ENCODE results near the gene MZF1. TPM values are rescaled to one million over a fixed set of nuclear protein-coding genes. Genes with fewer than 3 reads are reported as not detected.
"Not testable (repeated sequence)": the region's sequence is repeated elsewhere in the genome, so short reads cannot be mapped to it uniquely, and the experiment has no call there.

MZF1 gene
- total RNA-seq, 1 donor from 2014 or later: 44.3 TPM

DNA sequence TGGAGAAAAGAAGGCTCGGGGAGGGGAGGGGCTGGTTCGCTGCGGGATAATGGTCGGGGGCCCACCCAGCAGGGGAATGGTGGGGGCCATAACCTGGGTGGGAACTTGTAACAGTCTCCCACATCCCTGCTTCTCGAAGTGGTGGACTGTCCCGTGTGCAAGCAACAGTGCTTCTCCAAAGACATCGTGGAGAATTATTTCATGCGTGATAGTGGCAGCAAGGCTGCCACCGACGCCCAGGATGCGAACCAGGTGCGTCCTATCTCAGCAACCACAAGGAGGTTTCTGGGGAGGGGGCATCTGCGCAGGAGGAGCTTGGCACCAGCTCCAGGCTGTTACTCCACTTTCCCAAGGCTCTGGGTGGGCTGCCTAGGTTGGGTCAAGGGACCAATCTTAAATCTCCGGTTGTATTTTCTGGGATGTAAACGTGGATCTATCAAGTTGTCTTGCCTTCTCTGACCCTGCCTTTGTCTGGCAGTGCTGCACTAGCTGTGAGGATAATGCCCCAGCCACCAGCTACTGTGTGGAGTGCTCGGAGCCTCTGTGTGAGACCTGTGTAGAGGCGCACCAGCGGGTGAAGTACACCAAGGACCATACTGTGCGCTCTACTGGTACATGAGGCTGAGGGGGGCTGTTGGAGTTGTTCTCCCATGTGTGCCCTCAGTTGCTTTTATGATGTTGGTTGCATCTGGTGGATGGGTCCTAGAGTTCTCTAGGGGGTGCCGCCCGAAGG, 27.7 kb downstream of the MZF1 start:
- peaks cover 15% of the 10 kb centered on the region for H3K4me1 ChIP-seq
- H3K36me3 ChIP-seq: peaks cover 49% of the 10 kb centered on the region
- peak overlapping the region; percentile 47 for H3K27ac ChIP-seq
- DNase-seq (no peak), ATAC-seq (no peak)
- no peaks in the 10 kb centered on the region for H3K9me3 ChIP-seq
- H3K27me3 ChIP-seq: no peaks in the 10 kb centered on the region
- intact Hi-C loops (cut with DNase I): no loop called here
- peak overlapping the region; percentile 90 for H3K4me3 ChIP-seq
- TF ChIP-seq, protein P1, sequence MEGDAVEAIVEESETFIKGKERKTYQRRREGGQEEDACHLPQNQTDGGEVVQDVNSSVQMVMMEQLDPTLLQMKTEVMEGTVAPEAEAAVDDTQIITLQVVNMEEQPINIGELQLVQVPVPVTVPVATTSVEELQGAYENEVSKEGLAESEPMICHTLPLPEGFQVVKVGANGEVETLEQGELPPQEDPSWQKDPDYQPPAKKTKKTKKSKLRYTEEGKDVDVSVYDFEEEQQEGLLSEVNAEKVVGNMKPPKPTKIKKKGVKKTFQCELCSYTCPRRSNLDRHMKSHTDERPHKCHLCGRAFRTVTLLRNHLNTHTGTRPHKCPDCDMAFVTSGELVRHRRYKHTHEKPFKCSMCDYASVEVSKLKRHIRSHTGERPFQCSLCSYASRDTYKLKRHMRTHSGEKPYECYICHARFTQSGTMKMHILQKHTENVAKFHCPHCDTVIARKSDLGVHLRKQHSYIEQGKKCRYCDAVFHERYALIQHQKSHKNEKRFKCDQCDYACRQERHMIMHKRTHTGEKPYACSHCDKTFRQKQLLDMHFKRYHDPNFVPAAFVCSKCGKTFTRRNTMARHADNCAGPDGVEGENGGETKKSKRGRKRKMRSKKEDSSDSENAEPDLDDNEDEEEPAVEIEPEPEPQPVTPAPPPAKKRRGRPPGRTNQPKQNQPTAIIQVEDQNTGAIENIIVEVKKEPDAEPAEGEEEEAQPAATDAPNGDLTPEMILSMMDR (IDR thresholded peaks at IDR 0.05): no peak

DNA sequence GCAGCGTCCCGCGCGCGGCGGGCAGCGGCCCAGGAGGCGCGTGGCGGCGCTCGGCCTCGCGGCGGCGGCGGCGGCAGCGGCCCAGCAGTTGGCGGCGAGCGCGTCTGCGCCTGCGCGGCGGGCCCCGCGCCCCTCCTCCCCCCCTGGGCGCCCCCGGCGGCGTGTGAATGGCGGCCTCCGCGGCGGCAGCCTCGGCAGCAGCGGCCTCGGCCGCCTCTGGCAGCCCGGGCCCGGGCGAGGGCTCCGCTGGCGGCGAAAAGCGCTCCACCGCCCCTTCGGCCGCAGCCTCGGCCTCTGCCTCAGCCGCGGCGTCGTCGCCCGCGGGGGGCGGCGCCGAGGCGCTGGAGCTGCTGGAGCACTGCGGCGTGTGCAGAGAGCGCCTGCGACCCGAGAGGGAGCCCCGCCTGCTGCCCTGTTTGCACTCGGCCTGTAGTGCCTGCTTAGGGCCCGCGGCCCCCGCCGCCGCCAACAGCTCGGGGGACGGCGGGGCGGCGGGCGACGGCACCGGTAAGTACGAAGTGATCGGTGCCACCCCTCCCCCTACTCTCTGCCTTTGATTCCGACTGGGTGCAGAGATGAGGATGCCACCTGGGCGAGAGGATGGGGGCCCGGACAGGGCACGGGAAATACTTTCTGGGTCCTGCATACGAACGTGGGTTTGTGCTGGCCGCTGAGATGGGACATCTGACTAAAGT, 28.4 kb downstream of the MZF1 start:
- peak; percentile 50 for ATAC-seq
- no peaks in the 10 kb centered on the region for H3K9me3 ChIP-seq
- H3K4me3 ChIP-seq: peak overlapping the region; percentile 90
- DNase-seq: peak; percentile 74
- no peaks in the 10 kb centered on the region for H3K27me3 ChIP-seq
- peaks cover 15% of the 10 kb centered on the region for H3K4me1 ChIP-seq
- intact Hi-C loops (cut with DNase I): no loop called here
- TF ChIP-seq, protein P1 (IDR thresholded peaks at IDR 0.05): no peak
- peak overlapping the region; percentile 97 for H3K27ac ChIP-seq
- H3K36me3 ChIP-seq: peaks cover 41% of the 10 kb centered on the region

DNA sequence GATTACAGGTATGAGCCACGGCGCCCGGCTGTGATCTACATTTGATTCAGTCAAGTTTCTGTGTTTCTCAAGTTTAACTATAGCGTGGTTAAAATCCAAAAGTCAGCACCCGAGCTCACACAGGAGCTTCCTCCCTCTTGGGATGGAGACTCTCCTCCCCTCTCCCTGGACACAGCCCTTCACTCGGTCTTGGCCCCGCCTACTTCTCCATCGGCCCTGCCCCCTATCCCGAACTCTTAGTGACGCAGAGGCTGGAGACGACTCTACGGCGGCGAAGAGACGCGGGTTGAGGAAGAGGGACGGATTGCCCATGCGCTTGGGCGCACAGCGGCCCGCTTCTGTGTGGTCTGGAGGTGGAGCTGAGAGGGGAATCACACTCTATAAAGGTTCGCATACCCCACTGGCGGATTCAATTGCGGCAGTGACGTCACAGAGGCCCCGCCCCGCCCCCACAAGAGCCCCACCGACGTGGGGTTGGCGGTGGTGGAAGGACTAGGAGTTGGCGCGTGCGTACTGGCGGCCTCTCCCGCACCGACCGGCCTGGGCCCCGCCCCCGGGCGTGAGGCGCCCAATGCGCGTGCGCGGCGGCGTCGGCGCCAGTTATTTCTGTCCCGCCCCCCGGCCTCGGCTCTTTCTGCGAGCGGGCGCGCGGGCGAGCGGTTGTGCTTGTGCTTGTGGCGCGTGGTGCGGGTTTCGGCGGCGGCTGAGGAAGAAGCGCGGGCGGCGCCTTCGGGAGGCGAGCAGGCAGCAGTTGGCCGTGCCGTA, 29.1 kb downstream of the MZF1 start, which contains the start of gene TRIM28:
Gene TRIM28, plus strand, starts transcription at position 239 of the 765 bp plus-strand sequence. CDS start 694 bp downstream, outside the sequence.
- Histone ChIP-seq H3K36me3 (peaks cover 34% of the 10 kb centered on the region), H3K9me3 (no peaks in the 10 kb centered on the region), H3K4me3 (peak within 1 kb of the TSS; percentile 90), H3K27me3 (no peaks in the 10 kb centered on the region), H3K27ac (peak within 1 kb of the TSS; percentile 97), H3K4me1 (peaks cover 15% of the 10 kb centered on the region)
- ATAC-seq (peak; percentile 96), DNase-seq (peak; percentile 99)
- TF ChIP-seq, protein P1 (IDR thresholded peaks at IDR 0.05): no peak
- intact Hi-C loops (cut with DNase I): no loop called here

DNA sequence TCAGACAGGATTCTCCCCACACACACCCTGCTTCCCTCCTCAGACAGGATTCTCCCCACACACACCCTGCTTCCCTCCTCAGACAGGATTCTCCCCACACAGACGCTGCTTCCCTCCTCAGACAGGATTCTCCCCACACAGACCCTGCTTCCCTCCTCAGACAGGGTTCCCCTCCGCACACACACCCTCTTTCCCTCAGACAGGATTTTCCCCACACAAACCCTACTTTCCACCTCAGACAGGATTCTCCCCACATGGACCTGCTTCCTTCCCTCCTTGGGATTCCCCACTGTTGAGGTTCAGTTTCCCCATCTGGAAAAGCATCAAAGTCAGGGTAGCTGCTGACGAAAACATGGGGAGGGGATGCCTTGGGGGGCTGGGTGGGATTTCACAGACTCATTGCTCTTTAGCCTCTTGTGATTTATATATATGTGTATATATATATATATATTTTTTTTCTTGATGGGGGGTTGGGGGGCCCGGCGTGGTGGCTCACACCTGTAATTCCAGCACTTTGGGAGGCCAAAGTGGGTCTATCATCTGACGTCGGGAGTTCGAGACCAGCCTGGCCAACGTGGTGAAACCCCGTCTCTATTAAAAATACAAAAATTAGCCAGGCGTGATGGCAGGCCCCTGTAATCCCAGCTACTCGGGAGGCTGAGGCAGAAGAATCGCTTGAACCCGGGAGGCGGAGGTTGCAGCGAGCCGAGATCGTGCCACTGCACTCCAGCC, 30.3 kb downstream of the MZF1 start:
- H3K27ac ChIP-seq: peak overlapping the region; percentile 97
- intact Hi-C loops (cut with DNase I); H3K9me3 ChIP-seq; DNase-seq; H3K27me3 ChIP-seq; ATAC-seq: not testable (repeated sequence)
- H3K4me1 ChIP-seq: peaks cover 24% of the 10 kb centered on the region
- peaks cover 22% of the 10 kb centered on the region for H3K36me3 ChIP-seq
- H3K4me3 ChIP-seq: peak overlapping the region; percentile 62

DNA sequence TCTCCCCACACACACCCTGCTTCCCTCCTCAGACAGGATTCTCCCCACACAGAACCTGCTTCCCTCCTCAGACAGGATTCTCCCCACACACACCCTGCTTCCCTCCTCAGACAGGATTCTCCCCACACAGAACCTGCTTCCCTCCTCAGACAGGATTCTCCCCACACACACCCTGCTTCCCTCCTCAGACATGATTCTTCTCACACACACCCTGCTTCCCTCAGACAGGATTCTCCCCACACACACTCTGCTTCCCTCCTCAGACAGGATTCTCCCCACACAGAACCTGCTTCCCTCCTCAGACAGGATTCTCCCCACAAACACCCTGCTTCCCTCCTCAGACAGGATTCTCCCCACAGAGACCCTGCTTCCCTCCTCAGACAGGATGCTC, 34.0 kb downstream of the MZF1 start:
- H3K27ac ChIP-seq; DNase-seq; H3K36me3 ChIP-seq; intact Hi-C loops (cut with DNase I); H3K9me3 ChIP-seq; ATAC-seq; H3K4me3 ChIP-seq: not testable (repeated sequence)
- Histone ChIP-seq H3K4me1 (peaks cover 11% of the 10 kb centered on the region), H3K27me3 (peaks cover 14% of the 10 kb centered on the region)
